IPS DF 4.7 (cell line): ENCODE measurements around the gene LCLAT1.

Experiments used
- DNase-seq: peaks from one replicate; pipeline ENCODE4 v3.0.0-alpha.2; 2013; ENCODE audit warnings: low spot score; ENCODE audit errors: extremely low read depth

Gene LCLAT1

DNA sequence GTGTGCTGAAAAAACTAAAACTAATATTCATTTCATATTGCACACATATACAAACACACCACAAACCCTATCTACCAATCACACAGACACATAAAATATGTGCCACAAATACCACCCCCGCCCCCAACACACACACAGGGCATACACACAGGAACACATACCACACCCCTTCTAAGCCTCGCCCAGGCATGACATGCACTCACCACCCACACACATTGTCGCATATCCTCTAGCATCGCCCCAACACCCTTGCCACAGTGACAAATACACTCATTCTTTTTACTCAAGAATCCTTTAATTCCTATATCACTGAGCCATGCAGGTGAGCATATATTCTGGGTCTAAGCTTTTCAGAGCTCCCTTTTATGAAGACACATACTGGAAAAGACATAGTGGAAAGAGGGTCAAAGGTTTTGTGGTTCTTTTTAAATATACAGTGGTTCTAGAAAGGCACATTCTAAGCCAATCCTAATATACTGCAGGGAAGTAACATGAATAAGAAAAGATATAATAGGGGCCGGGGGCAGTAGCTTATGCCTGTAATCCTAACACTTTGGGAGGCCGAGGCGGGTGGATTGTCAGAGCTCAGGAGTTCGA, 24.5 kb upstream of the LCLAT1 start:
- no peak for DNase-seq

DNA sequence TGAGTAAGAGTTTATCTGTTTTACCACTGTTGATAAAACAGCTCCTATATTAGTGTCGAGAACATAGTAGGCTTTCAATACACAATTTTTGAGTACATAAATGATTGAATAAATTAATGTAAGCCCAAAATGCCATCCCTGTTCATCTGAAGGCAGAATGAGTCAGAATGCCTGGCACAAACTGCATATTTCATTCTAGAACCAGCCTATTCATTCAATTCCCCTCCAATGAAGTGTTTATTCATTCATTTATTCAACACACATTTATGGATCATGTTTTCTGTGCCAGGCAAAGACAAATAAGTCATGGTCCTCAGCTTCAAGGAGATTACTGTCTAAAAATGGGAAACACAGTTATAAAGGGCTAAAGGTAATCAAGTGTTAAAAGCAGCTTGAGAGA, 22.8 kb upstream of the LCLAT1 start:
- DNase-seq, result no peak

DNA sequence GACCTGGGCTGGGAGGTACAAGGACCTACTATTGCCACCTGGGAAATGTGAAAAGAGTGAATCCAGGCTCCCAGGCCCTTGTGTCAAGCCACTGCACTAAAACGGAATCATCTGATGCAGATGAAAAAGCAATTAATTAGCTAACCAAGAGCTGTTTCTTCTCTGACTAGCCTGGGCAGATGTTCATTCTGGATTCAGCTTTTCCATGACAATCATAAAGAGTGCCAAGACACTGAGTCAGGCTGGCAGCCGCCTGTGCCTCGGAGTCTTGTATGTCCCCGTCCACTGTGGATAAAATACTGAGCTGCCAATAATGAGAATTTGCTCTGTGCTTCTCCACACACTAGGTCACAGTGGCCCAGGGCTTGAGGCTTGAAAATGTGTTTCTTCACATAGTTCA, 21.7 kb upstream of the LCLAT1 start:
- no peak for DNase-seq

DNA sequence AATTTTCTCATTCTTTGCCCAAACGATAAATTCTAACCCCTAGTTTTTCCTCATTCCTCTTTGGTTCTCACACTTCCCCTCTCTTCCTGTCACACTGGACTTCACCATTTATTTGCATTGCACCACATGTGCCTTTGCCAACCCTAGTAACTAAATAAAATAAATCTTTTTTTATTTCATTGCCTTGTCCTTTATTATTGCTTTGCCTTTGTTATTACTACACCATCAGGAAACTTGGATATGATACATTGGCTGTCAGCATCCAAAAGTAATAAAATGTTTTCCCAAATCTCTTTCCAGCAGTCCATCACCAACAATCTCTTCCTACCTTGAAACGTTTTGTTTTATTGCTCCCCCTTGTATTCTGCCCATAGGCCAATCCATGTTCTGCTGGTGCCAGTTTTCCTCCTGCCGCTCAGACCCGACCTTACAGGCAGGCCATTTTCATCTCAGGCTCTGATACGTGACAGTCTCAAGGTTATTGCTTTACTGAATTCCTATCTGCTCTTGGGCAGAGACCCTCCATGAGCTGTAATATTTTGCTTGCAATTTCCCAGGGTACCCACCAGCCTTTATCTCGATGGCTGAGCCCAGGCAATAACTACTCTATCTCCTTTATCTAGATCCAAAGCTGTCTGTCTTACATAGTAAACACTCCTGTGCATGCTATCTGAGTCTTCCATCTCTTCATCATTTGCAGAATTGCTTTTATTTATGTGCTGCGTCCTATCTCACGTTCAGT, 19.3 kb upstream of the LCLAT1 start:
- DNase-seq, result no peak

DNA sequence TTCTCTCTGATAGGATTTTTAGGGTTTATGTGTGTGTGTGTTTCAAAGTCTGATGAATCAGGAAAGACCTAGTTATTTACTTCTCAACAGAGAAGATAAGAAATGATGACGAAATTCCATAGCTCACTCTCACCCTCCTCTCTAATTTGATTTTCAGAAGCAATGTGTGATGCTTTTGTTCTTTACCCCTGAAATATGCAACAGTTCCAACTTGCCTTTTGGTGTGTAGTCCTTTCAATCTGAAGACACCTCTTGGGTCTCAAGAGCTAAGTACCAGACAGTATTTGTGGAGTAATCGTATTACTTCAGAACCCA, 18.7 kb upstream of the LCLAT1 start:
- no peak for DNase-seq

DNA sequence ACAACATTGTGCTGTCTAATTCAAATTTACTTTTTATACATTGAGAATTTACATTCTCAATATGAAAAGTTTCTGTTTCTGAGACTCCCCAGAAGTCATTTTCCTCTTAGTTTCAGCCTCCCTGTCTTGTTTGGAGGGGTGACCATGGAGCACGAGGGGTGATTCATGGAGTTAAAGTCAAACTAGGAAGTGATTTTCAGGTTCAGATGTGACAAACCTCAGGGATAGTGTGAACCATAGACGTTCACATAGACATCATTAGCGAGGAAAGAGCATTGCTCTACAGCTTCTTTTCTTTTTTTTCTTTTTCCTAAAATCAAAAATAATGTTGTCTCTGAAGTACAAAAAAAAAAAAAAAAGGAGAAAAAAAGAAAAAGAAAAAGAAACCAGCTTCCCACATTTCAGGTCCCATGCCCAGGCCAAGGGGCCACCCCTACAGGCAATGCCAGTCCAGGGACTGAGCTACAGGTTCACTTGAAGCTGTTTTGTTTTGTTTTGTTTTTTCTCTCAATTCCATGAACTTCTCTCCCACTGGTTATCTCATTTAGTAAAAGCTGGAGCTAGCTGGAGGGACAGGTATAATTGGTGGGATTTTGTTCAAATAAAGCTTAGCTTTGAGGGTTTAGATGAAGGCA, 18.1 kb upstream of the LCLAT1 start:
- DNase-seq, result no peak

DNA sequence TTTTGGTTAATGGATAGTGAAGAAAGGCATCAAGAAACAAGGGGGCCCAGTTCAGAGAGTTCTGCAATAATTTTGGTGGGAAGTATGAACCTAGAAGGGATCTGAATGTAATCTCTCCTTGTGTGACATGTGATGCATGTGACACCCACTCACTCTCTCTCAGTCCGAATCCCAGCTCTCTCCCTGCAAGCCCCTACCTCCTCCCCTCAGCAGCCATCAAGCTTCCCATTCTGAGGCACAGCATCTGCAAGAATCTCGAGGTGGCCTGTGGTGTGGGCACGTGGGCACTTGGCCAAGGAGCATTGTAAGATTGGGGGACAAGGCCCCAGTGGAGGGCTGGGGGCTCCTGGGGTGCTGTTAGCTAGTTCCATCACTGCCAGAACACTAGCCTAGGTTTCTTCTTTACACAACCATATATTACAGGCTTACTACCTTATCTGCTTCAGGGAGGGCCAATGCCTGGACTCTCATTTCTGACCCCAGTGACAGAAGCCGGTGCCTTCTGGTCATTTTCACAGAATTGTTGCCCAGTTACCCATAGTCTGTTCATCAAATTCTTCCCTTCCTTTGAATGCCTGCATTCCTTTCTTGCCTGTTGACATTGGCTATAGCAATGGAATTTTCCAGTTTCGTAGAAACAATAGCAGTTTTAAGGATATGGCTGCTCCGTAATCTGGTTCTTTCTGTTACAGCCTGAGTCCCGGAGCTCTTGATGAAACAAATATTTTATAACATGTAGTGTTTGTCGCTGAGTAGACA, 13.3 kb upstream of the LCLAT1 start:
- no peak for DNase-seq

DNA sequence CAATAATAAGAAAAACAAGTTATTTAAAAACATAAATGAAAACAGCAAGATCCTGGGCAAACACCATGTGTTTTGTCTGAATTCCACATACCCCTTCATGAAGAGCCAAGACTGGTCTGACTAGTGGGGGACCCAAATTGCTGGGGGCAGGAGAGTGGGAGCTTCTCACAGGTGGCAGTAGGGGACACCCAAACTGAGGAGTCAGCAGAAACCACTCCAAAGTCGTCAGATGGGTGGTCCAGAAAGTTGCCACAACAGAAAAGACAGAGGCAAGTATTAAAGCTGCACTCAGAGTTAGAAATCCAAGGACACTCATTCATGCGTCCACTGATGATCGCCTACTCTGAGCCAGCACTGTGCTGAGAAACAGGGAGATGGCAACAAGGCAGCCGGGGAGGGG, 12.3 kb upstream of the LCLAT1 start:
- DNase-seq, result no peak

DNA sequence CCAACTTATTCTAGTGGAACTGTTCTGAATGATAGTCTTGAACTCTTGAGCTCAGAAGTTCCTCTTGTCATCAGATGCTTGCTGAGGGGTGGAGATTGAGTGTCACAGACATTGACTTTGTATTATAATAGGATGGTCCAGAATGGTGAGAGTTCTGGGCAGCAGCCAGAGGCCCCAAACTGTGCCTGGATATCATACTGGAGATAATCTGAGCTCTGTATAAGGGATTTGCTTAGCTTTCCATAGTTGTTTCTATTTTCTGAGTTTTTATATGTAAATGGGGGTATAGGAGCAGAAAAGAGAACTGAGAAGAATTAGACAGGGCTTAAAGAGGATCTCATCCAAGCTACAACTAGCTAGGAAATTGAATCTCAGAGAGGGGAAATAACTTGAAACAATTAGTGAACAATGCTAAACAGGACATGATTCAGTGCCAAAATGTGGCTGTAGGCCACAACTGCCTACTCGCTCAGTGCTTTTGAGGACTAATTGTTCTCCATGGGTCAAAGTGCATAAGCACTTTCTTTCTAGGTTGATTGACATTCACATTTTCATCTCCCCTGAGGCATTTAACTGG, 10.1 kb upstream of the LCLAT1 start:
- DNase-seq, result no peak

DNA sequence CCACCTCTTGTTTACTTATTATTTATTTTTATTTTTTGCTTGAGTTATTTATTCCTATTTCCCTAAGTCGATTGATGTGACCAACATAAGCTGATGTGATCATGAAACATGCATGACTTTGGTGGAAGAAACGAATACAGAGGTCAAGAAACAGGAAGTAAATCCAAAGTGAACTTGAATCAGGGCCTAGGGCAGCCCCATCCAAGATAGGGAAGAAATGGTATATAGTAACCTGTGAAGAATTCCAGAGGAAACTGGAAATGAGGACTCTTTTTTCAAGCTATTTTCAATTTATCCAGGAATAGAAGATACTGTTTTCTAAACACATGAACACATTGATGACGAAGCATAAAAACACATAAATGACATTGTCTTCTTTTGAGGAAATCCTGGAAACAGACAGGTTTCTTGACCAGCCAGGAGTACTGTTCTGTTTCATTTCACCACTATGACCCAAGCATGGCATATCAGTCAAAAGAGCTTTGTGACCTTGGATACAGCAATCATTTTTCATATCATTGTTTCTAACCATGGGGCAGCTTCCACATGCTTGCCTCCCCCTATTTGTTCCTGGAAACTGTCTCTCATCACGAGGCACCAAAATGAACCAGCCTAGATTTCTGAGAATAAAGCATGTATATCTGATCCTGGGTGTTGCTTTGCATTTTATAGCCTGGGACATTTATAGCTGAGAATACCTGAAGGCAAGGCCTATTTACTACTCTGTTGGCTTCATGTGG, 9.1 kb upstream of the LCLAT1 start:
- DNase-seq, result no peak

DNA sequence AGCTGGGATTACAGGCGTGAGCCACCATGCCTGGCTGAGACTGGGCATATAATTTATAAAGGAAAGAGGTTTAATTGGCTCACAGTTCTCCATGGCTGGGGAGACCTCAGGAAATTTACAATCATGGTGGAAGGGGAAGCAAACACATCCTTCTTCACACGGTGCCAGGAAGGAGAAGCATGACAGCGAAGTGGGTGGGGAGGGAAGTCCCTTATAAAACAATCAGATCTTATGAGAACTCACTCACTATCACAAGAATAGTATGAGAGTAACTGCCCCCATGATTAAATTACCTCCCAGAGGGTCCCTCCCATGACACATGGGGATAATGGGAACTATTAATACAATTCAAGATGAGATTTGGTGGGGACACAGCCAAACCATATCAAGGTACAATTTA, 7.8 kb upstream of the LCLAT1 start:
- DNase-seq, result no peak

DNA sequence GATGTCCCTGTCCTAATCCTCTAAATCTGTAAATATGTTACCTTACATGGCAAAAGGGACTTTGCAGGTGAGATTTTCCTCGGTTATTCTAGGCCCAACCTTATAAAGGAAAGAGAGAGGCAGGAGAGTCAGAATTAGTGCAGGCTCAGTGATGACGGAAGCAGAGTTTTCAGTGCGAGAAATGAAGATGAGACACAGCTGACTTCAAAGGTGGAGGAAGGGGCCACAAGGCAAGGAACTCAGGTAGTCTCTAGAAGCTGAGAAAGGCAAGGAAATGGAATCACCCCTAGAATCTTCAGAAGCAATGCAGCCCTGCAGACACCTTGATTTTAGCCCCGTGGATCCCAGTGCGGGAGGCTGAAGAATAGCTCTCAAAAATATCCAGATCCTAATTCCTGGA, 7.2 kb upstream of the LCLAT1 start:
- DNase-seq, result no peak

DNA sequence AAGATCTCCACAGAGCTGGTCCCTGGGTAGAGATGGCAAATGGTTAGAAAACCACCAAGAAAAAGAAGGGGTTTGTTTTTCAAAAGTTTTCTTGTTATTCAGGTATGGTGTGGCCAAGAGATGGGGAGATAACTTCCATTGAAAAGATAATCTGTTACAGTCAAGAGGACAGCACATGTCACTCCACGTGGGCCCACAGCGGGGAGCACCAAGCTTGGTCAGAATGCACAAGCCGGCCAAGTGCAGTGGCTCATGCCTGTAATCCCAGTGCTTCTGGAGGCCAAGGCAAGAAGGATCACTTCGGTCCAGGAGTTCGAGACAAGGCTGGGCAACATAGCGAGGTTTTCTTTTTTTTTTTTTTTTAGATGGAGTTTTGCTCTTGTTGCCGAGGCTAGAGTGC, 6.0 kb upstream of the LCLAT1 start:
- DNase-seq, result no peak

DNA sequence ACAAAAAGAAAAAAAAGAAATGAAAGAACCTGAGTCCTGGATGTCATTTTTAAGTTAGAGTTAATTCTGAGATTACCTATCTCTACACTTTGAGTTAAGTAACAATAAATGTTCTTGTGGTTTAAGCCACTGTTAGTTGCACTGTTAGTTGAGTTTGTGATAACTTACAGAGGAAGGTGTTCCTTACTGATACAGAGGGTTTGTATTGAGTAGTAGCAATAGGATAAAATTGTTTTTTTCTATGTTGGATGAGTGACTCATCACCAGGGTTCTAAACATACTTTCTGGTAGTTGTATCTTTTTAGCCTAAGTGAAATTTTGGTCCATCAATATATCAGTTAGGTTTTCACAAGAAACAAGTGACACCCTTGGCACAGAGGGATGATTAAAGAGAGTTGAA, 4.0 kb upstream of the LCLAT1 start:
- no peak for DNase-seq

DNA sequence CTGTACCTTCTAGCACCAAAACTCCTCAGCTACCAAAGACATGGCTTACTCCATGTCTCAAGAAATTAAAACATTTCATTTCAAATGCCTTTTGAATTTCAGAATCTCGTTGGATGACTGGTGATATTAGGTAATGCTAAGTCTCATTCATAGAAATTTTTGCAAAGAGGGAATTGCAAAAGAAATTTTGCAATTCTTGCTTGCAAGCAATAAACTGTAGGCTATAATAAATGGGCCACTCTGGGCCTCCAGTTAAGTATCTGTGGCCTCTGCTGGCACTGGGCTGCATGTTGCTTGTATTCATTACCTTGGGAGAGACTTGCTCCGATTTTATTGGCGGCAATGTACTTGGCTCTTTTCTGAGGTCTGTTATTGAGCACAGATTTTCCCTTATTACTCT, 2.8 kb upstream of the LCLAT1 start:
- DNase-seq, result no peak

DNA sequence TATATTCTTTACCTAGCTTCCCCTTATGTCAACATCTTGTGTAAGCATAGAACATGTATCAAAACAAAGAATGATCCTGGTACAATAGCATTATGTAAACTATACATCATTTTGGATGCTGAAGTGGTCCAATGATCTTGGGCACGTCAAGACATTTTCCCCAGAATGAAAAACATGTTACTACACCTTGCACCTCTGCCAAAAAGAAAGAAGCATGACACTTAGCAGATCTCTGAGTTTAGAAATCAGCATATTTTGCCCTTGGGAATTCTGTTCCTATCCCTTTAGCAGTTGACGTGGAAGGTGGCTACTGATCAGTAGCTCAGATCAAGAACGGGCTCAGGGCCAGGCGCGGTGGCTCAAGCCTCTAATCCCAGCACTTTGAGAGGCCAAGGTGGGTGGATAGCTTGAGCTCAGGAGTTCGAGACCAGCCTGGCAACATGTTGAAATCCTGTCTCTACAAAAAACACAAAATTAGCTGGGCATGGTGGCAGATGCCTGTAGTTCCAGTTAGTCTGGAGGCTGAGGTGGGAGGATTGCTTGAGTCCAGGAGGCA, 1.7 kb upstream of the LCLAT1 start:
- no peak for DNase-seq

DNA sequence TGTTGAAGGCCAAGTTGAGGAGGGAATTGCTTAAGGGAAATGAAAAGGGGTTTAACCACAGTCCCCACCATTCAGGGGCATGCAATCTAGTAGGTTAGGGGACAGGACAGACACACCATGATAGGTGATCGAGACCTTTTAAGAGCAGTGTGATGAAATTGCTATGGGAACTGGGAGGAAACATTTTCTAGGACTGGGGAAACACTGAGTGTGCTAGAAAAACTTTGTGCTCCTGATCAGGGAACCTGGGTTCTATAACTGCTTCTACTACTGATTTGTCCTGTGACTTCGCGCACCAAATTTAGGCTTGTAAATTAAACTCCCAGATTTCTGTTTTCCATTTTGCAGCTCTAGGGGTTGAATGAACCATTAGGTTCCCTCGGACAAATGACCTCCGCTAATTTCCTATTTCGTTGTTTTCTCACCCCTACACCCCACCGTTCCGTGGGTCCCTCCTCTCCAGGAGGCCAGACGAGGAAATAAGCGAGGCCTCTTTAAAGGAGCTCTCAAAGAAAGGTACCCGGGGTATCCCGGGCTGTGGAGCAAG, 371 bp upstream of the LCLAT1 start:
- no peak for DNase-seq

DNA sequence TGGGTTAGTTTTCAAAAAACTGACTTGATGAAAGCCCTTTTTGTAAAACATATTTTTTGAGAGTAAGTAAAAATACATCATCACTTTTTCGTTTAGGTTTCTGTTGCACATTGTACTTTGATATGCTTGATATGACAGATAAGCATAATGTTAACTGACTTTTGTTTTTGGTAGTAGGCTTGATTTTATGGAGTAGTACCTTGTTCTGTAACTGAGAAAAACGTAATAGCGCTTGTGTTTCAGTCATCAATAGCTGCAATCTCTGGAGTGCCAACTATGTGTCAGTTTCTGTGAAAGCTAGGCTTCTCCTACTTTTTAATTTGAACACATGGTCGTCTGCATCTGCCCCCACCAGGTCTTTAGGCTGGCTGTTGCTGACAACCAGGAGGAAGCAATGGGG, 1.3 kb downstream of the LCLAT1 start:
- DNase-seq, result no peak

DNA sequence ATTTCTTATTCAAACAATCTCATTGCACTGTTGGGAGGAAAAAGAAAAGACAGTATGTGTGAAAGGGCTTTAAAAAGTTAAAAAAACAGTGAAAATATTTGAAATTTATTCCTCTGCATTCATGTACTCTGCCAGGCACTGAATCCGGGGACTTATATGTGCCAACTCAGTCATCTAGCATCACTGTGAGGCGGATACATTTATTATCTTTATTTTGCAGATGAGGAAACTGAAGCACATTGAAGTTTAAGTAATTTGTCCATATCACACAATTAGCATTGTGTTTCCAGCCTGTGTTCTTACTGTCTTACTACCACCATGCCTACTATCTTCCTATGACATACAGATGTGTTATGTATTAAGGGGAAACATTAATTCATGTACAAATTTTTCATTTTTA, 1.8 kb downstream of the LCLAT1 start:
- no peak for DNase-seq

DNA sequence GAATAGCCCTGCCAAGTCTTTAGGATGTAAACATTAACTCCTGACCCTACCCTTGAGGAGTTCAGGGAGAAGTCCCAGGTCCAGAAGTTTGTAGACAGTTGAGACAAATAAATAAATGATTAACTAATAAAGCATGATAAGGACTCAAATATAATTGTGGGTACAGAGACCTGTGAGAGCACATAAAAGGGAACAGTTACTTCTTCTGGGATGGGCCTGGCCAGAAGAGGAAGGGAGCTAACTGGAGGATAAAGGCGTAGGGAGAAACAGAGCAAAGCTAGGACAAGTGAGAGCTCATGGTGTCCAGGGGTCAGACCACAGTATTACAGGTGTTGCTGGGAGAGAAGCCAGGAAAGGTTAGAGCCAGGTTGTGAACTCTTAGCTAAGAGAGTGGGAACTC, 3.0 kb downstream of the LCLAT1 start:
- DNase-seq, result no peak

DNA sequence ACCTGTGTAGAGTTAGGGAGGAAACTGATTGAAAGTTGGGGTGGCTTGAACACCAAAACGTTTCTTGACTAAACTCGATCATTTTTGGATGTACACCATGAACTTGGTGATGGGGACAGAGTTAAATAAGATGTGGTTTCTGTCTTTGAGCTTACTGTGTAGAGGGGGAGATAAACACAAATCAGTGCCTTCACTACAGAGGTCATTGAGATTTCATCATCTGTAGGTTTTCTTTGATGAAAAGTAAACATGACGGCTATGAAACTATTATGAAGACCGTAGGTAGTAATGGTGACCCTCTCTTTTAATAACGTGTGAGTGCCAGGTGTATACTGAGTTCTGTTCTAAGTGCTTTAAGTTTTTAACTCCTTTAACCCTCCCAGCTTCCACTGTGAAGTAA, 6.5 kb downstream of the LCLAT1 start:
- no peak for DNase-seq
